Measurements from ENCODE around the gene JAK3. TPM values are rescaled to one million over a fixed set of nuclear protein-coding genes. Genes with fewer than 3 reads are reported as not detected.

Gene JAK3
- total and polyA plus RNA-seq, 2 of the 13 experiments (the other 11 are each of a cell fraction or from before 2014, with no cell fraction given): 3.4 to 18.6 TPM

DNA sequence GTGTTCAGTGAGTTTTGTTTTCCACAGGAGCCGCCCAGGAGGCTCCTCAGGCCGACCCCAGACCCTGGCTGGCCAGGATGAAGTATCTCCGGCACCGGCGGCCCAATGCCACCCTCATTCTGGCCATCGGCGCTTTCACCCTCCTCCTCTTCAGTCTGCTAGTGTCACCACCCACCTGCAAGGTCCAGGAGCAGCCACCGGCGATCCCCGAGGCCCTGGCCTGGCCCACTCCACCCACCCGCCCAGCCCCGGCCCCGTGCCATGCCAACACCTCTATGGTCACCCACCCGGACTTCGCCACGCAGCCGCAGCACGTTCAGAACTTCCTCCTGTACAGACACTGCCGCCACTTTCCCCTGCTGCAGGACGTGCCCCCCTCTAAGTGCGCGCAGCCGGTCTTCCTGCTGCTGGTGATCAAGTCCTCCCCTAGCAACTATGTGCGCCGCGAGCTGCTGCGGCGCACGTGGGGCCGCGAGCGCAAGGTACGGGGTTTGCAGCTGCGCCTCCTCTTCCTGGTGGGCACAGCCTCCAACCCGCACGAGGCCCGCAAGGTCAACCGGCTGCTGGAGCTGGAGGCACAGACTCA is 40.0 kb downstream of the JAK3 start:
- in situ Hi-C loops (cut with HindIII; ENCODE audit: extremely low pct_ligation_motif_present, low pct_unique_long_range_greater_than_20kb) (no loop called here), intact Hi-C loops (cut with micrococcal nuclease; ENCODE audit: unreplicated experiment) (no loop called here)
- no peak for ATAC-seq
- Histone ChIP-seq H3K79me2 (ENCODE audit: insufficient read depth, low read length) (no peaks in the 10 kb centered on the region), H3K4me3 (replicated peaks in 1 of 3; ENCODE audit: insufficient read depth in 1 of 3, low read depth in 2 of 3, low read length in 3 of 3) (no peak overlapping the region), H3K36me3 (replicated peaks in 1 of 2; ENCODE audit: control insufficient read depth in 1 of 2, insufficient read depth in 2 of 2, low read length in 2 of 2) (peaks cover 0 to 2% of the 10 kb centered on the region in 2 experiments; a peak in 2 of 5 replicates), H3K27me3 (ENCODE audit: control insufficient read depth in 1 of 2, insufficient read depth in 2 of 2, low read length in 2 of 2) (no peaks in the 10 kb centered on the region), H3K4me1 (ENCODE audit: insufficient read depth, low read length) (no peaks in the 10 kb centered on the region), H3K9ac (ENCODE audit: insufficient read depth, low read depth, low read length) (no peak overlapping the region), H3K27ac (ENCODE audit: extremely low read length, insufficient read depth, low read length) (no peak overlapping the region), H2AFZ (ENCODE audit: low read length) (no peak overlapping the region), H4K20me1 (ENCODE audit: insufficient read depth, low read length) (no peaks in the 10 kb centered on the region), H3K9me3 (ENCODE audit: low read length) (no peaks in the 10 kb centered on the region), H3K4me2 (ENCODE audit: low read depth, low read length) (no peak overlapping the region)
- ChIA-PET POLR2A (no interaction called here), CTCF (ENCODE audit: low intra/inter-chr PET ratio, low total read pairs) (no interaction called here)
- 99% methylated on average over 31 of the region's 38 CpGs for WGBS (ENCODE audit: low lambda C conversion rate)
- TF ChIP-seq HDAC6 (IDR thresholded peaks at IDR 0.05; ENCODE audit: low read depth, low read length): no peak
- TF ChIP-seq, protein P1, sequence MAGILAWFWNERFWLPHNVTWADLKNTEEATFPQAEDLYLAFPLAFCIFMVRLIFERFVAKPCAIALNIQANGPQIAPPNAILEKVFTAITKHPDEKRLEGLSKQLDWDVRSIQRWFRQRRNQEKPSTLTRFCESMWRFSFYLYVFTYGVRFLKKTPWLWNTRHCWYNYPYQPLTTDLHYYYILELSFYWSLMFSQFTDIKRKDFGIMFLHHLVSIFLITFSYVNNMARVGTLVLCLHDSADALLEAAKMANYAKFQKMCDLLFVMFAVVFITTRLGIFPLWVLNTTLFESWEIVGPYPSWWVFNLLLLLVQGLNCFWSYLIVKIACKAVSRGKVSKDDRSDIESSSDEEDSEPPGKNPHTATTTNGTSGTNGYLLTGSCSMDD (CRISPR knock-in tag; IDR thresholded peaks at IDR 0.05): no peak
- no peak for TF ChIP-seq MZF1 (CRISPR knock-in tag; IDR thresholded peaks at IDR 0.05; ENCODE audit: borderline replicate concordance)
- no peak for TF ChIP-seq POLR2A (IDR thresholded peaks at IDR 0.05; ENCODE audit: insufficient read depth in 1 of 2, low read depth in 2 of 2, low read length in 2 of 2)
- no peak for TF ChIP-seq ZBTB8A (CRISPR knock-in tag; IDR thresholded peaks at IDR 0.05; ENCODE audit: borderline replicate concordance, low read depth)
- no peak for TF ChIP-seq MAFF (IDR thresholded peaks at IDR 0.05; ENCODE audit: low read depth, low read length)
- no peak for TF ChIP-seq TEAD3 (CRISPR knock-in tag; optimal IDR thresholded peaks at IDR 0.05; ENCODE audit: borderline replicate concordance)
- no peak for TF ChIP-seq NFE2L2 (IDR thresholded peaks at IDR 0.05; ENCODE audit: low read length)
- no peak for TF ChIP-seq EP300 (IDR thresholded peaks at IDR 0.05; ENCODE audit: low read depth in 2 of 2, low read length in 2 of 2)
- TF ChIP-seq EP300 (CRISPR knock-in tag; IDR thresholded peaks at IDR 0.05; ENCODE audit: borderline replicate concordance): no peak
- no peak for TF ChIP-seq SIX4 (CRISPR knock-in tag; IDR thresholded peaks at IDR 0.05)
- TF ChIP-seq SOX5 (CRISPR knock-in tag; IDR thresholded peaks at IDR 0.05; ENCODE audit: borderline replicate concordance): no peak
- no peak for TF ChIP-seq MTA3 (CRISPR knock-in tag; IDR thresholded peaks at IDR 0.05)
- no peak for DNase-seq (ENCODE audit: low spot score)
- no peak for FAIRE-seq
- no TSS peak for BruUV-seq (replicated peaks)
